ENCODE measurements around the gene DYNC2H1. TPM values are rescaled to one million over a fixed set of nuclear protein-coding genes. Genes with fewer than 3 reads are reported as not detected.
"Not testable (repeated sequence)": the region's sequence is repeated elsewhere in the genome, so short reads cannot be mapped to it uniquely, and the experiment has no call there.

The DYNC2H1 gene
- total RNA-seq, 2 donors from 2014 or later: 15.8 to 24.1 TPM

- intact Hi-C loops (cut with DNase I): no loop called here
- no peak for DNase-seq (ENCODE audit: low spot score)
These were observed 240.4 kb downstream of the DYNC2H1 start for GRCh38 chr11:103349595-103349994.

DNA sequence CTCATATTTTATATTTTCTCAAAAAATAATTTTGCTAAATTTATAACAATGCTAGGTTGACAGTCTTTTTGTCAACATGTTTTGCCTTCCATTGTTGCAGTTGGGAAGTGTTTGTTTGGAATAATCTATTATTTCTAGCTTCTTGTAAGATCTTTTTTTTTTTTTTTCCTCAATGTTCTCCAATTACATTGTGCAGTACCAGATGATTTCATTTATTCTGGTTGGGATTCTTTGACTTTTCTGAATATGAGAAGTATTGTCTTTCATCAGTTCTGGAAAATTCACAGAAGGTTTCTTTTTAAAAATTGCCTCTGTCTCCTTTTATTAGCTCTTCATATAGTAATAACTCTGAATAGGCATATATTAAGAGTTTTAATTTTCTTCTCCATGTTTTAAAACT is 245.4 kb downstream of the DYNC2H1 start:
- no peak for DNase-seq (ENCODE audit: low spot score)
- intact Hi-C loops (cut with DNase I): no loop called here

DNA sequence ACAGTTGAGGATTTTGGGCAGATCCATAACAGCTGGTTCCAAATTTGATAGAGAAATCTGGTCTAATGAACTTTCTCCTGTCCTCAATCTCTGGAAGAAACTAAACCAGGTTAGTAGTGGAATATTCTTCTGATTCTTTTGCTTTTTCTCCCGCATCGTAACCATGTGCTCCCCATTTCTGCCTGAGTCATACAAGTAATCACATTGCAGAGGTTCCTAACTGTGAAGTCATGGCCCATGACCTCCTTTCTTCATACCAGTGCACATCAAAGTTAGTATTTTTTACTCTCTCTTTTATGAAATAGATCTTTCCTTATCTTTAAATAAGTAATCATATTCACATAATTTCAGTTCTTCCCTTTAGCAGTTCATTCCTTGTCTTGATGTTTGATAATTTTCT is 249.0 kb downstream of the DYNC2H1 start:
- no peak for DNase-seq (ENCODE audit: low spot score)
- intact Hi-C loops (cut with DNase I): no loop called here

DNA sequence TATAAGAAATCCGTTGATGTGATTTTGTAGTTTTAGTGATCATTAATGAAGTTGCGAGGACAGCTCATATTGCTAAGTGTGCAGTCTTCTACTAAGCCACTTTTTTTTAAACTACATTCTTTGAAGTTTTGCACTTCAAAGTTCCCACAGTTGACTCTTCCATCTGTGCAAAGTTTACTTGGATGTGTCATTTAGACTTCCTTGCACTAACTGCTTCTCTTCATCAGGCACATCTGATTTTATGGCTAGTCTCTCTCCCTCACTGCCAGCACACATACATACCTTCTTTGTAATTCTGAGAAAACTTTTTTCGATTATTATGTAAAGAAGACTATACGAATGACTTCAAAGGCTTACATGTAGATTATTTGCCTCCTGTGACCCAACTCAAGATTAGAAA is 250.0 kb downstream of the DYNC2H1 start:
- intact Hi-C loops (cut with DNase I): no loop called here
- DNase-seq (ENCODE audit: low spot score): no peak

GRCh38 chr11:103364687-103365086 is 255.5 kb downstream of the DYNC2H1 start:
- intact Hi-C loops (cut with DNase I): no loop called here

DNA sequence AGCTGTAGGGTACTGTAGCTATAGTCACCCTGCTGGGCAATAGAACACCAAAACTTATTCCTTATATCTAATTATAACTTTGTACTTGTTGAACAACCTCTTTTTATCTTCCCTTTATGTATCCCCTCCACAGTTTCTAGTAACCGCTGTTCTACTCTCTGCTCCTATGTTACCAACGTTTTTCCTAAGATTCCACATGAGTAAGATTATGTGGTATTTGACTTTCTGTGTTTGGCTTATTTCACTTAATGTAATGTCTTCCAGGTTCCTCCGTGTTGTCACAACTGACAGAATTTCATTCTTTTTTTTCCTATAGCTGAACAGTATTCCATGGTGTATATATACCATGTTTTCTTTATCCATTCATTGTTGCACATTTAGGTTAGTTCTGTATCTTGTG is 258.4 kb downstream of the DYNC2H1 start:
- DNase-seq (ENCODE audit: low spot score): no peak
- intact Hi-C loops (cut with DNase I): no loop called here

More at GRCh38 chr11:103364687-103365086, 255.5 kb downstream of the DYNC2H1 start:
- no peak for DNase-seq (ENCODE audit: low spot score)

GRCh38 chr11:103368145-103368544 is 258.9 kb downstream of the DYNC2H1 start:
- intact Hi-C loops (cut with DNase I): no loop called here
- no peak for DNase-seq (ENCODE audit: low spot score)

DNA sequence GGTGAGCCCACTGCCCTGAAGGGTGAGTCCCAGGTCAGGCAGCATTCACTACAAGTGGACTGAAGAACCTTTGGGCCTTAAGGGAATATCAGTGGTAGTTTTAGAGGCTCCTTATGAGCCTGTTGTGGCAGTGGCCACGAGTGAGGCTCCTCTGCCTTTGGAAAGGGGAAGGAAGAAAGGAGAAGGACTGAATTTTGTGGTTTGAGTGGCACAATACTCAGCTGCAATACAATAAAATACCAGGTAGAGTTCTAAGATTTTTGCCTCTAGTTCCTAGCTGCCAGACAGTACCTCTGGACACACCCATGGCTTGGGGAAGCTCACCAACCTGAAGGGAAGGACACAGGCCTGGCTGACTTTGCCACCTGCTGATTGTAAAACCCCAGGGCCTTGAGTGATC is 260.9 kb downstream of the DYNC2H1 start:
- no peak for DNase-seq (ENCODE audit: low spot score)
- intact Hi-C loops (cut with DNase I): no loop called here

GRCh38 chr11:103372906-103373305 is 263.7 kb downstream of the DYNC2H1 start:
- intact Hi-C loops (cut with DNase I): no loop called here
- DNase-seq (ENCODE audit: low spot score): no peak

GRCh38 chr11:103374227-103374626 is 265.0 kb downstream of the DYNC2H1 start:
- intact Hi-C loops (cut with DNase I); DNase-seq (ENCODE audit: low spot score): not testable (repeated sequence)

GRCh38 chr11:103378931-103379330 is 269.7 kb downstream of the DYNC2H1 start:
- intact Hi-C loops (cut with DNase I): no loop called here
- no peak for DNase-seq (ENCODE audit: low spot score)

DNA sequence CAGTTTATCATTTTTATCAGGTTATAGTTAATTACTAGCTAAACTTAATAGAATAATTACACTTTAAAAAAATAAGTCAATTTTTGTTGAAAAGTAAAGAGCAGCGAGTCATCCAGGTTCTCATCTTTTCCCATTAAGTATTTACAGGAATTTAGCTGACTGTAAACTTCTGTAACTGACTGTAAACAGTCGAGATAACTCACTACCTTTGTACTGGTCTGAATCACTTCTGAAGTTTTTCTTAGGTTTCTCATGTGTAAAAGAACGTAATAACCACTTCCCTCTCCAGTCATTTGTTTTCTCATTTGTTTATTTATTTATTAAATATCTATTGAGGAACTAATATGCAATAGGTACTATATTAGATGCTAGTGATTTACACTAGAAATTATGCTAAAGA is 270.8 kb downstream of the DYNC2H1 start:
- no peak for DNase-seq (ENCODE audit: low spot score)
- intact Hi-C loops (cut with DNase I): no loop called here

DNA sequence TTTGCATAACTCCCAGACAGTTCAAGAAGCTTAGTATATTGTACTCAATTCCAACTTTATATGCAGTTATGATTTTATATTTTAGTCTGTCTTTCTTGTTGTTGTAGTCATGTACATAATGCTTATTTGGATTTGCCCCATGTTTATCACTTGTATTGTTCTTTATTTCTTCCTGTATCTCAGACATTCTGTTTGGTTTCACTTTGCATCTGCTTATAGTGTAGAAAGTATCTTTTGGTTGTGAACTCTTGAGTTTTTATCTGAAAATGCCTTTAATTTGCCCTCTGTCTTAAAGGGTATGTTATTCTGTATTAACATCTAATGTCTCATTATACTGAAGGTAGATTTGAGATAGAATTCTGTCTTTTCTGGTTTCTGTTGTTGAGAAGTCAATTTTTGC is 275.4 kb downstream of the DYNC2H1 start:
- intact Hi-C loops (cut with DNase I): no loop called here
- no peak for DNase-seq (ENCODE audit: low spot score)

DNA sequence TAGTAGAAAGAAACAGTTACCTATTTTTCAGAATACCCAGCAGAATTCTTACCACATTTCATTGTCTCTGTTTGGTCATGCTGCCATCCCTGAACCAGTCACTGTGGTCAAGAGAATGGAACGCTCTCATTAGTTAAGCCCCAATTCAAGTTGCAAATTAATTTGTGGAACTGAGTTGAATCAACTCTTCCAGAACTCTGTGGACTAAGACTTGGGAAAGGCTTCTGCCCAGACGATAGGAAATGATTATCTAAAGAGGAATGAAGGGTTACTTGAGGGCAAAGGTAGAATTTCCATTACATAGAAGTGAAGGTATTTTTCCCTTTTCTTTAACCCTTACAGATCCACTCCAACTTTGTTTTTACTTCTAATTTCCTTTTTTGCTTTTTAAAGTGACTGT is 286.4 kb downstream of the DYNC2H1 start:
- intact Hi-C loops (cut with DNase I): no loop called here
- DNase-seq (ENCODE audit: low spot score): no peak

GRCh38 chr11:103396237-103396636 is 287.0 kb downstream of the DYNC2H1 start:
- intact Hi-C loops (cut with DNase I): no loop called here
- DNase-seq (ENCODE audit: low spot score): no peak

DNA sequence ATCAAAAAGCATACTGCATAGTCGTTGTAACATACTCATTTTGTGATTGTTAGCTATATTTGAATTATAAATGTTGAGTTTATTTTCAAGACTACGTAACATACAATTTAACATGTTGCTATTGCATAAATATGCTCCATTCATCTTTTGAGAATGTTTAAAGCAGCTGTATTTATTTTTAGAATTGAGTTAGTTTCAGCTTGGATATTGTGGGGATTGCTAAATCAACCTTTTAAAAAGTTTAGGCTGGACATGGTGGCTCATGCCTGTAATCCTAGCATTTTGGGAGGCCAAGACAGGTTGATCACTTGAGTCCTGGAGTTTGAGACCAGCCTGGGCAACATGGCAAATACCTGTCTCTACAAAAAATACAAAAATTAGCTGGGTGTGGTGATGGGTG is 288.1 kb downstream of the DYNC2H1 start:
- intact Hi-C loops (cut with DNase I): no loop called here
- DNase-seq (ENCODE audit: low spot score): no peak

- intact Hi-C loops (cut with DNase I): no loop called here
These were observed 289.6 kb downstream of the DYNC2H1 start for GRCh38 chr11:103398829-103399228.

DNA sequence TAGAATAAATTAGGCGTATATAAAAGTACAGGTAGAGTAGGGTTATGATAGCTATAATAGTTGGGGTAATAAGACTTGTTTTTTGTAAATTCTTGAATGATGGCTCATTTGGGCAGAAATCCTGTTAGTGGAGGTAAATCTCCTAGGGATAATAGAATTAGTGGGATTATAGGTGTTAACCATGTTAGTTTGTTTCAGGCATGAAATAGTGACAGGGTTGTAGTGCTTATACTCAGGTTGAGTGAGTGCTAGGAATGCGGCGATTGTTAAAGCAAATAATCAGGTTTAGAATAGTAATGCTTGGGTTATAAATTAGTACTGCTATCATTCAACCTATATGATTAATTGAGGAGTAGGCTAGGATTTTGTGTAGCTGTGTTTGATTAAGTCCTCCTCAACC is 297.1 kb downstream of the DYNC2H1 start:
- no peak for DNase-seq (ENCODE audit: low spot score)
- intact Hi-C loops (cut with DNase I): no loop called here

More at GRCh38 chr11:103398829-103399228, 289.6 kb downstream of the DYNC2H1 start:
- DNase-seq (ENCODE audit: low spot score): no peak

DNA sequence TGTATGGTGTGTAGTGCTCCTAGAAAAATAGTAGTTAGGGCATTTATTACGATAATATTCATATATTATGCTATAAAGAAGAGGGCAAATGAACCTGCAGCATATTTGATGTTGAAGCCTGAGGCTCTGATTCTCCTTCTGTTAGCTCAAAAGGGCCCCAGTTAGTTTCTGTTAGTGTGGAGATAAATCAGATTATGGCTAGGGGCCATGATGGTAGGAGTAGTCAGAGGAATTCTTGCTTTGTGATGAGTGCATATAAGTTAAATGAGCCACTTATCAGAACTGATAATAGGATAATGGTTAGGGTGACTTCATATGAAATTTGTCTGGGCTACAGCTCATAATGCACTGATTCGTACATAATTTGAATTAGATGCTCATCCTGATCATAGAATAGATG is 298.4 kb downstream of the DYNC2H1 start:
- DNase-seq (ENCODE audit: low spot score): no peak
- intact Hi-C loops (cut with DNase I): no loop called here

DNA sequence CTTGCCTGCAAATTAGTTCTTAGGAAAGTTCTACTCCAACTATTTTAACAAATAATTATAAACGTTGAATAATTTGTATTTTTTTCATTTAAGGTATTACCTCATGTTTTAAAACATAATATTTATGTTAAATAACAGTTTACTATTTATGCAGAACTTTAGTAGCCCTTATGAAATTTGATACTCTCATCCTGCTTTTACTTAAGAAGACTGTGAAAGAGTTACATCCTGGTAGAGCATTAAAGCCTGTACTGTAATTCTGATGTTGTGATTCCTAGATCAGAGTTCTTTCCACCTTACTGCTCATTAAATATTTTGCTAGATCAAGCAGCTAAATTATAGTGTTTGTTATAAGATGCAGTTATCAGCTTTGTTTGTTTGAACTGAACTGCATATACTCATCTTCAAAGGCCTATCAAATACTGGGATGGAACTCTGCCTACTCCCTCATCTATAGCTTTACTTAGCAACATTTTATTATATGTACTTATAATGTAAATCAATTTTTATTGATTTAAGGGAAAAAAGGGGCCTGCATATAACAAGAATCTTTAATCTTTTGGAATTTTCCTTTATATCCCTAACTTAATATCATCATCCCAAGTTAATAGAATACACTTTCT is 304.2 kb downstream of the DYNC2H1 start:
- no peak for DNase-seq (ENCODE audit: low spot score)
- intact Hi-C loops (cut with DNase I): loop anchor here in 1 of 2 donors (2.0 kb wide), 1 partner anchor 173 kb away; no protein-coding TSS in a partner anchor

DNA sequence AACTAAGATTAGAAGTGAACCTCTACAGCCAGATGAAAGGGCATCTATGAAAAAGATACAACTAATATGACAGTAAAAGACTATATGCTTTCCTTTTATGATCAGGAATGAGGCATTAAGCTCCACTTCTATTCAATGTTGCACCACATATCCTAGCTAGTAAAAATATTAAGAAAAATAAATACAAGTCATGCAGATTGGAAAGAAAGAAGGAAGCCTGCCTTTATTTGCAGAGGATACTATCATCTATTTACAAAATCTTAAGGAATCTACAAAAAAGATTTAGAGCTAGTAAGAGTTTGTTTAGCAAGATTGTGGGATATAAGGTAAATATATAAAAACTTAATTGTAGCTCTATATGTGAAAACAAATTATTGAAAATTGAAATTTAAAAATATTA is 308.8 kb downstream of the DYNC2H1 start:
- intact Hi-C loops (cut with DNase I): no loop called here
- no peak for DNase-seq (ENCODE audit: low spot score)

DNA sequence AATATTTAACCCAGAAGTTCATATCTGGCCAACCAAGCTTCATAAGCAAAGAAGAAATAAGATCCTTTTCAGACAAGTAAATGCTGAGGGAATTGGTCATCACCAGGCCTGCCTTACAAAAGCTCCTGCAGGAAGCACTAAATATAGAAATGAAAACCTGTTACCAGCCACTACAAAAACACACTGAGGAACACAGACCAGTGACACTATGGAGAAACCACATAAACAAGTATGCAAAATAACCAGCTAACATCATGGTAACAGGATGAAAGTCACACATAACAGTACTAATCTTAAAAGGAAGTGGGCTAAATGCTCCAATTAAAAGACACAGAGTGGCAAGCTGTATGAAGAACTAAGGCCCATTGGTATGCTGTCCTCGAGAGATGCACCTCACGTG is 311.4 kb downstream of the DYNC2H1 start:
- no peak for DNase-seq (ENCODE audit: low spot score)
- intact Hi-C loops (cut with DNase I): no loop called here
